Panc1 (cell line): ENCODE measurements around the gene TMEM201. TPM values are rescaled to one million over a fixed set of nuclear protein-coding genes. Genes with fewer than 3 reads are reported as not detected.

Experiments
- ATAC-seq: fragments of 200-7000 bp; cut with Tn5 transposase; 2 replicates; pipeline ENCODE4 v1.9.1; 2020; ENCODE audit warnings: mild to moderate bottlenecking, moderate library complexity
- BruUV-seq: library from RNA; stranded (reverse); fragments of 400-500 nt; replicated peaks from 2 replicates; lab custom pipeline; 2021; lab: Mats Ljungman, UMichigan
- CTCF ChIA-PET: fragments of 300-600 bp; sonication (Branson Sonifier 250); formaldehyde crosslinking; loops from one replicate; lab custom pipeline; 2022; ENCODE audit warnings: antibody characterized with exemption; lab: Charles Lee
- POLR2A ChIA-PET: fragments of 300-600 bp; sonication (Branson Sonifier 250); formaldehyde crosslinking; loops from one replicate; lab custom pipeline; 2022; ENCODE audit warnings: antibody characterized with exemption; lab: Charles Lee
- DNase-seq: peaks from one replicate; pipeline ENCODE4 v3.0.0-alpha.2; 2010; ENCODE audit warnings: low read depth, low spot score
- H3K27ac ChIP-seq: 2 replicates; pipeline ENCODE4 v1.5.1; 2011; ENCODE audit warnings: mild to moderate bottlenecking, low read length, inconsistent platforms
- H3K27me3 ChIP-seq: fragments of 200-500 bp; sonication (Bioruptor generic); 2 replicates; pipeline ENCODE4 v1.6.0; 2014; ENCODE audit warnings: low read length, inconsistent platforms; ENCODE audit not compliant: control insufficient read depth, insufficient read depth
- H3K36me3 ChIP-seq: fragments of 200-500 bp; sonication (Bioruptor generic); 2 replicates; pipeline ENCODE4 v1.5.1; 2014; ENCODE audit warnings: inconsistent platforms, mild to moderate bottlenecking, low read length, moderate library complexity; ENCODE audit not compliant: control insufficient read depth, insufficient read depth
- H3K4me1 ChIP-seq: 2 replicates; pipeline ENCODE4 v1.5.1; 2011; ENCODE audit warnings: inconsistent platforms, mild to moderate bottlenecking, low read length, moderate library complexity; ENCODE audit not compliant: control insufficient read depth, insufficient read depth
- H3K4me3 ChIP-seq, 2 experiments: 2 replicates each; pipeline ENCODE4 v1.5.1; 2011 to 2012; ENCODE audit warnings: low read depth in 2 of 2, low read length in 2 of 2, mild to moderate bottlenecking in 2 of 2, inconsistent platforms in 1 of 2, moderate library complexity in 1 of 2
- H3K9me3 ChIP-seq: fragments of 200-500 bp; sonication (Bioruptor generic); 2 replicates; pipeline ENCODE4 v1.5.1; 2014; ENCODE audit warnings: low read depth, mild to moderate bottlenecking, inconsistent platforms, low read length, moderate library complexity; ENCODE audit not compliant: control insufficient read depth, insufficient read depth
- POLR2AphosphoS5 ChIP-seq: IDR thresholded peaks from 2 replicates; pipeline ENCODE4 v1.6.1; 2012; ENCODE audit warnings: mild to moderate bottlenecking, low read depth, low read length, moderate library complexity
- SIN3A ChIP-seq: IDR thresholded peaks from 2 replicates; pipeline ENCODE4 v1.6.1; 2012; ENCODE audit warnings: low read depth, mild to moderate bottlenecking, low read length, moderate library complexity, borderline replicate concordance; ENCODE audit not compliant: insufficient read depth
- TCF7L2 ChIP-seq: IDR thresholded peaks from 2 replicates; pipeline ENCODE4 v1.6.1; 2011; ENCODE audit warnings: mild to moderate bottlenecking, low read depth, low read length, inconsistent platforms
- in situ Hi-C: cut with HindIII; loops from 2 replicates; pipeline ENCODE4 v1.10.0; 2016; ENCODE audit warnings: low sequenced_read_pairs, low pct_unique_long_range_greater_than_20kb
- intact Hi-C: fragments of 100-400 bp; cut with micrococcal nuclease; formaldehyde crosslinking; loops from one replicate; pipeline ENCODE4 v1.10.0; 2022; ENCODE audit not compliant: unreplicated experiment
- total RNA-seq: library from RNA; stranded (reverse); gene quantifications from one replicate; pipeline ENCODE4 v1.2.1, GENCODE V29; 2021; ENCODE audit not compliant: unreplicated experiment
- TF ChIP-seq, protein P1 (sequence below): fragments of 450-650 bp; IDR thresholded peaks from 2 replicates; pipeline ENCODE4 v1.5.1; 2017; ENCODE audit warnings: mild to moderate bottlenecking
- TF ChIP-seq, protein P2 (sequence below), 2 experiments: IDR thresholded peaks; 2 replicates each; pipeline ENCODE4 v1.6.1; 2011 to 2012; ENCODE audit warnings: low read depth in 2 of 2, control low read depth in 1 of 2, low read length in 1 of 2, mild to moderate bottlenecking in 1 of 2, moderate library complexity in 1 of 2; ENCODE audit not compliant: insufficient read depth in 1 of 2

TMEM201 gene
- total RNA-seq, 1 experiment from 2014 or later: 26.5 TPM

DNA sequence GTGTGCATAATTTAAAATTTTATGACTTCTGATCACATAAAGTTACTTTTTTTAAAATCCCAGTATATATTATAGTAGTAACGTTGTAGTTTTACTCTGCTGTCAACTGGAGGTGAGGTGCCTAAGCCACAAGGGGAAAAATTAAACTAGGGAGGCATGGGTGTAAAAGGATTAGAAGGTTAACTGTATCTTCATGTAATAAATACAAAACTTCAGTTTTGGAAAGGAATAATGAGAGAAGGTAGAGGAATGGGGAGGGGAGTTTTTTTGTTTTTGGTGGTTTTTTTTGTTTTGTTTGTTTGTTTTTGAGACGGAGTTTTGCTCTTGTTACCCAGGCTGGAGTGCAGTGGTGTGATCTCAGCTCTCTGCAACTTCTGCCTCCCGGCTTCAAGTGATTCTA, 43.8 kb upstream of the TMEM201 start:
- Histone ChIP-seq H3K9me3 (no peaks in the 10 kb centered on the region), H3K27me3 (no peaks in the 10 kb centered on the region), H3K4me1 (peaks cover 9% of the 10 kb centered on the region), H3K4me3 (no peak overlapping the region), H3K36me3 (no peaks in the 10 kb centered on the region), H3K27ac (no peak overlapping the region)
- POLR2A ChIA-PET: no interaction called here
- DNase-seq (no peak), ATAC-seq (no peak)
- CTCF ChIA-PET: no interaction called here
- BruUV-seq: TSS peak; percentile 38
- TF ChIP-seq, protein P1, sequence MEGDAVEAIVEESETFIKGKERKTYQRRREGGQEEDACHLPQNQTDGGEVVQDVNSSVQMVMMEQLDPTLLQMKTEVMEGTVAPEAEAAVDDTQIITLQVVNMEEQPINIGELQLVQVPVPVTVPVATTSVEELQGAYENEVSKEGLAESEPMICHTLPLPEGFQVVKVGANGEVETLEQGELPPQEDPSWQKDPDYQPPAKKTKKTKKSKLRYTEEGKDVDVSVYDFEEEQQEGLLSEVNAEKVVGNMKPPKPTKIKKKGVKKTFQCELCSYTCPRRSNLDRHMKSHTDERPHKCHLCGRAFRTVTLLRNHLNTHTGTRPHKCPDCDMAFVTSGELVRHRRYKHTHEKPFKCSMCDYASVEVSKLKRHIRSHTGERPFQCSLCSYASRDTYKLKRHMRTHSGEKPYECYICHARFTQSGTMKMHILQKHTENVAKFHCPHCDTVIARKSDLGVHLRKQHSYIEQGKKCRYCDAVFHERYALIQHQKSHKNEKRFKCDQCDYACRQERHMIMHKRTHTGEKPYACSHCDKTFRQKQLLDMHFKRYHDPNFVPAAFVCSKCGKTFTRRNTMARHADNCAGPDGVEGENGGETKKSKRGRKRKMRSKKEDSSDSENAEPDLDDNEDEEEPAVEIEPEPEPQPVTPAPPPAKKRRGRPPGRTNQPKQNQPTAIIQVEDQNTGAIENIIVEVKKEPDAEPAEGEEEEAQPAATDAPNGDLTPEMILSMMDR: no peak
- TF ChIP-seq SIN3A (no peak), POLR2AphosphoS5 (no peak), TCF7L2 (no peak)
- TF ChIP-seq, protein P2, sequence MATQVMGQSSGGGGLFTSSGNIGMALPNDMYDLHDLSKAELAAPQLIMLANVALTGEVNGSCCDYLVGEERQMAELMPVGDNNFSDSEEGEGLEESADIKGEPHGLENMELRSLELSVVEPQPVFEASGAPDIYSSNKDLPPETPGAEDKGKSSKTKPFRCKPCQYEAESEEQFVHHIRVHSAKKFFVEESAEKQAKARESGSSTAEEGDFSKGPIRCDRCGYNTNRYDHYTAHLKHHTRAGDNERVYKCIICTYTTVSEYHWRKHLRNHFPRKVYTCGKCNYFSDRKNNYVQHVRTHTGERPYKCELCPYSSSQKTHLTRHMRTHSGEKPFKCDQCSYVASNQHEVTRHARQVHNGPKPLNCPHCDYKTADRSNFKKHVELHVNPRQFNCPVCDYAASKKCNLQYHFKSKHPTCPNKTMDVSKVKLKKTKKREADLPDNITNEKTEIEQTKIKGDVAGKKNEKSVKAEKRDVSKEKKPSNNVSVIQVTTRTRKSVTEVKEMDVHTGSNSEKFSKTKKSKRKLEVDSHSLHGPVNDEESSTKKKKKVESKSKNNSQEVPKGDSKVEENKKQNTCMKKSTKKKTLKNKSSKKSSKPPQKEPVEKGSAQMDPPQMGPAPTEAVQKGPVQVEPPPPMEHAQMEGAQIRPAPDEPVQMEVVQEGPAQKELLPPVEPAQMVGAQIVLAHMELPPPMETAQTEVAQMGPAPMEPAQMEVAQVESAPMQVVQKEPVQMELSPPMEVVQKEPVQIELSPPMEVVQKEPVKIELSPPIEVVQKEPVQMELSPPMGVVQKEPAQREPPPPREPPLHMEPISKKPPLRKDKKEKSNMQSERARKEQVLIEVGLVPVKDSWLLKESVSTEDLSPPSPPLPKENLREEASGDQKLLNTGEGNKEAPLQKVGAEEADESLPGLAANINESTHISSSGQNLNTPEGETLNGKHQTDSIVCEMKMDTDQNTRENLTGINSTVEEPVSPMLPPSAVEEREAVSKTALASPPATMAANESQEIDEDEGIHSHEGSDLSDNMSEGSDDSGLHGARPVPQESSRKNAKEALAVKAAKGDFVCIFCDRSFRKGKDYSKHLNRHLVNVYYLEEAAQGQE (IDR thresholded peaks at IDR 0.05; ENCODE audit: insufficient read depth in 1 of 2, low read depth in 2 of 2, low read length in 1 of 2): no peak
- intact Hi-C loops: no loop called here
- in situ Hi-C loops: no loop called here

DNA sequence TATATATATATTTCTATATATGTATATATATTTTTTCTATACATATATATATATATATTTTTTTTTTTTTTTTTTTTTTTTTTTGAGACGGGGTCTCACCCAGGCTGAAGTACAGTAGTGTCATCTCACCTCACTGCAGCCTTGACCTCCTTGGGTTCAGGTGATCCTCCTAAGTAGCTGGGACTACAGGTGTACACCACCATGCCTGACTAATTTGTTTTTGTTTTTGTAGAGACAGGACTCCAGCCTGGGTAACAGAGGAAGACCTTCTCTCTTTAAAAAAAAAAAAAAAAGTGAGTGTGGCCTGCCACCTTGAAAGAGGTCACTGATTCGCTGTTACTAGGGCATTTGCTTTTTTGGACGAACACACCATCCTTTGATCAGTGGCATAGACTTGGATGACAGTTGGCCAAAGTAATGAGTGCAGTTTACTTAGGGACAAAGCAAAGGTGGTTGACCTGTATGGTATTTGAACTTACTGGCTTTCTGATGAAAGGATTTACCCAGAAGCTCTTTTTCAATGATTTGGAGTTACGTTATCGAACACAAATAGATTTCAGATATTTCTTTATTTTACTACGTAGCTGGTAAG, 38.7 kb upstream of the TMEM201 start:
- ATAC-seq (no peak), DNase-seq (no peak)
- H3K4me3 ChIP-seq: no peak overlapping the region
- H3K27me3 ChIP-seq: no peaks in the 10 kb centered on the region
- H3K27ac ChIP-seq: no peak overlapping the region
- H3K9me3 ChIP-seq: no peaks in the 10 kb centered on the region
- BruUV-seq: no TSS peak
- TF ChIP-seq, protein P1: no peak
- TF ChIP-seq TCF7L2: no peak
- TF ChIP-seq, protein P2 (IDR thresholded peaks at IDR 0.05; ENCODE audit: insufficient read depth in 1 of 2, low read depth in 2 of 2, low read length in 1 of 2): no peak
- no peak for TF ChIP-seq SIN3A
- no peak for TF ChIP-seq POLR2AphosphoS5
- no peaks in the 10 kb centered on the region for H3K4me1 ChIP-seq
- POLR2A ChIA-PET: interaction anchor here (0.7 kb wide), 1 partner anchor 9 kb away, joined by 3 read pairs; no protein-coding TSS in a partner anchor
- CTCF ChIA-PET: interaction anchor here (0.6 kb wide), 1 partner anchor 65 kb away, joined by 3 read pairs; no protein-coding TSS in a partner anchor
- intact Hi-C loops: no loop called here
- no peaks in the 10 kb centered on the region for H3K36me3 ChIP-seq
- in situ Hi-C loops: no loop called here
